ENCODE results near the gene FMNL3.

GRCh38 chr12:49708851-49709250 is 1.6 kb upstream of the FMNL3 start:
- TF ChIP-seq TAF1 (IDR thresholded peaks at IDR 0.05; ENCODE audit: low read depth) (no peak), EZH2 (IDR thresholded peaks at IDR 0.05; ENCODE audit: borderline replicate concordance, insufficient read depth, low read length, poor library complexity, severe bottlenecking) (no peak), REST (IDR thresholded peaks at IDR 0.05; ENCODE audit: borderline replicate concordance) (no peak), CTCF (IDR thresholded peaks at IDR 0.05; ENCODE audit: poor library complexity, severe bottlenecking) (no peak), SMC3 (conservative IDR thresholded peaks at IDR 0.05; ENCODE audit: poor library complexity) (no peak), EP300 (conservative IDR thresholded peaks at IDR 0.05; ENCODE audit: poor library complexity, severe bottlenecking) (no peak)
